GM15510 (cell line): ENCODE results near the gene GFRA1.

Experiments
- POLR2A ChIP-seq: IDR thresholded peaks from 3 replicates; pipeline ENCODE4 v1.6.1; 2011; ENCODE audit warnings: borderline replicate concordance; ENCODE audit not compliant: insufficient read length; ENCODE audit errors: extremely low read depth

Gene GFRA1

DNA sequence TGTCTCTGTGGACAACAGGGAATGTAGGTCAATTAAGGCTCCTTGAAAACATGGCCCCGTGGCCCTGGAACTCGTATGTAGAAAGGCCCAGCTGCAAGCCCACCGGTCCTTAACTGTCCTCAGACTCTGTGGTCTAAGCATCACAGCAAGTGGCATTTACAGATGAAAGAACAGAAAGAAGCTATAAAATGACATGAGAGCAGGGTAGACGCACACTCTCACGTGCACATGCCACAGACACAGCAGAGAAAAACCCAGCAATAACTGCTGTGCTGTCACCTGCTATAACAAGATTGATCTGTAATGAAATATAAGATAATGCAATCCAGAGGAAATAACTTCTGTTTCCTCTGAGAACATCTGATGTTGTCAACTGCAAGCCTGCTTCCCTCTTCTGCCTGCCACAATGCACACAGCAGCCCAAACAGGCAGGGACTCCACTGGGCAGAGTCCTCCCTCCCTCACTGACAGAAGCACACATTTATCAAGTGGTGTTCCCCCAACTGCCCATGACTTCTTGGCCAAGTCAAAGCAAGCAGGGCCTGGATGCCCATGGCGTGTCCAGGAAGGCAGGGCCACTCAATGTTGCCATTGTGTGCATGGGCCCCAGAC lies 63.9 kb downstream of the GFRA1 start:
- no peak for TF ChIP-seq POLR2A

GRCh38 chr10:116207690-116208089 lies 65.3 kb downstream of the GFRA1 start:
- TF ChIP-seq POLR2A, result no peak

- TF ChIP-seq POLR2A, result no peak
These were observed 69.3 kb downstream of the GFRA1 start for GRCh38 chr10:116203661-116204060.

- TF ChIP-seq POLR2A, result no peak
These were observed 71.2 kb downstream of the GFRA1 start for GRCh38 chr10:116201670-116202430.

DNA sequence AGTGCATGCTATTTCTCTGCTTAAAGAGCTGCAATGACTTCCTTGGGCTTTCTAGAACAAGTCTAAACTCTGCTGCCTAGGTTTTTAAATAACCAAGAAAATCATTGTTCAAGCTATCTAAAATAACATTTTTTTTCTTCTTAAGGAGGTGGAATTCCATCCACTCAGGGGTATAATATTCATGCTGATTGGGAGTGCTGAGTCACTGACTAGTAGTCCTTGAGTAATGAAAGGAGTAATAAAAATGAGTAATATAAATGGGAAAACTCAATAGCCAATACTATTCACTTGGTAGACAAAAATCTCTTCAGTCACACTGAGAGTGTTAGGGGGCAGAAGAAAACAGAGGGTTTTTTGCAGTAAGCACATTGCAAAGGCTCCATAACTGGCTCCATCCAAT lies 72.0 kb downstream of the GFRA1 start:
- no peak for TF ChIP-seq POLR2A

DNA sequence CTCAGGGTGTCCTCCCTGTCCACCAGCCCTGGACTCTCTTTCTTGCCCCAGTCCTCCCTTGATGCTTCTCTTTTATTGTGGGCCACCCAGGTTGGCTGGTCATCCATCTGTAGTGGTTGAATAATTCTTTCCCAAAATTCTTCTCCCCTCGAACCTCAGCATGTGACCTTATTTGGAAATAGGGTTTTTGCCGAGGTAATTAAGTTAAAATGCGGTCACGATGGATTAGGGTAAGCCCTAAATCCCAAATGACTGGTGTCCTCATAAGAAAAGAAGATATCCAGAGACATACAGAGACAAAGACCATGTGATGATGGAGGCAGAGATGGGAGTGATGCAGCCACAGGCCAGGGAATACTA lies 74.3 kb downstream of the GFRA1 start:
- no peak for TF ChIP-seq POLR2A

DNA sequence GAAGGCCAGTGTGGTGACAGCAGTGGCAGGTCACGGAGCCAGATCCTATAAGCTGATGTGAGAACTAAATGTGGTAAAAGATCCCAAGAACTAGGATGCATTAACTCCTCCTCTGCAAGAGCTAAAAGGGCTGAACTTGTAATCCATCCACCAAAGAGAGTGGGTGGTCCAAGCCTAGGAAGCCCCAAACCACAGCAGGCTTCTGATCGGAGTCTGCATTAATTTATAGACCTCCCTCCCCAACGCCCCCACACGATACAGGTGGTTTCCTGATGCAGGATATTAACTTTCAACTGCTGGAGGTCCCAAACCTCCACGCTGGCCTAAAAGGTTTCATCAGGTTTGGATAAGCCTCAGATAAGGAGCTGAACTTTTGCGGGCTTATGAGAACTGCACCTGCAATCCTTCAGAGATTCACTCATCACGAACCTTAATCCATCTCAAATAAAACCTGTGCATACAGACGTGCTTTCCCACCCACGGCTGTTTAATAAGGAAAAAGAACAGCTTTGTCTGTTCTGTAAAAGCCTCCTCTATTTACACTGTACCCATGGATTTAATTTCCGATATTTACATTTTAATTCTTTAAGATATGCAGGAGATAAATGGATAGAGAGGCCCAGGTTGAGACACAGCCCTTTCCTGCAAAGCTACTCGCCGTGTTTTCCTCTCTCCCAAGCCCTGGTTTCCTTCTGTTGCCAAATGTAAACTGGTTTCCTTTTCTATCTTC lies 74.9 kb downstream of the GFRA1 start:
- no peak for TF ChIP-seq POLR2A

DNA sequence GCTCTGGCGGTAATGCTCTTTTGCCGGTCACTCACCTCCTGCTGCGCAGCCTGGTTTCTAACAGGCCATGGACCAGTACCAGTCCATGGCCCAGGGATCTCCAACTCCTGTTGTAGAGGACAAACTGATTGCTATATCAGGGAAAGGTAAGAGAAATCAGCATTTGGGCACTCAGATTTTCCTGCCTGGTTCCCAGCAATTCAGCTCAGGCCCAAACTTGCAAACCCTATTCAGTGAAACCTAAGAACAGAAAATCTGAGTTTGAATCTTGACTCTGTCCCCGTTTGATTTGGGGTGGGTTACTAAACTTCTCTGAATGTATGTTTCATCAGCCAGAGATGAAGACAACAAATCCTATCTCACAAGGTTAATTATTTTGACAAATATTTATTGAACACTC lies 77.4 kb downstream of the GFRA1 start:
- no peak for TF ChIP-seq POLR2A

- TF ChIP-seq POLR2A, result no peak
These were observed 78.0 kb downstream of the GFRA1 start for GRCh38 chr10:116195039-116195438.

DNA sequence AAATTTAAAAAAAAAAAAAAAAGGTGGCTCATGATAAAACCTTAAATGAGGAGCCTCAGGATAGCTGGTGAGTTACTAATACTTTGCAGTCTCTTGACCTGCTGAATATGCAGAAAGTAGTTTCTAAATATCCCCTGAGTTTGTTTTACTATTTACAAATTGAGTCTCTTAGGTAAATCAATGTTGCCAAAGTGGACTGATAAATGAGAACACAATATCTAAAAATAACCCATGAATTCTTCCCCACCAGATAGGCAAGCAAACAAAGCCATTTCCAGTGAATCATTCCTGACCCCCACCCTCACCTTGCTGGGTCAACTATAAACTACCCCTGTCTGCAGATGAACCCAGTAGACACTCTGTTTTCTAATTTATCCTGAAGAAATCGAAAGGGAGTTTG lies 78.9 kb downstream of the GFRA1 start:
- TF ChIP-seq POLR2A, result no peak

DNA sequence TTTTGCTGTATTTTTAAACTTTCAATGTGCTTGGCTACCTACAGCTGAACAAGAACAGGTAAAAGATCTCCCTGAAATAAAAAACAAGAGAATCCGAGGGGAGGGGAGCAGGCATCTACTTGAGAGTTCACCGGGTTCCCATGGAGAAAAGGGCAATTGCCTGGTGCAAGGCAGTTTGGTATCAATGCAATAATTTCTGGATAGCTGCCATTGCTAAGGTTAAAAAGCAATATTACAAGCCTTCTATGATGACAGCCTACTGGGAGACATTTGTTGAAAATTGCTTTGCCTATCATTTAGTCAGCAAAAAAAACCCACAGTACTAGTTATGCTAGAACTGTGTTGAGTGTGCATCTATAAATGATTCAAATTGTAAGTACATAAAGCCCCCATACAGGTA lies 82.1 kb downstream of the GFRA1 start:
- TF ChIP-seq POLR2A, result no peak

DNA sequence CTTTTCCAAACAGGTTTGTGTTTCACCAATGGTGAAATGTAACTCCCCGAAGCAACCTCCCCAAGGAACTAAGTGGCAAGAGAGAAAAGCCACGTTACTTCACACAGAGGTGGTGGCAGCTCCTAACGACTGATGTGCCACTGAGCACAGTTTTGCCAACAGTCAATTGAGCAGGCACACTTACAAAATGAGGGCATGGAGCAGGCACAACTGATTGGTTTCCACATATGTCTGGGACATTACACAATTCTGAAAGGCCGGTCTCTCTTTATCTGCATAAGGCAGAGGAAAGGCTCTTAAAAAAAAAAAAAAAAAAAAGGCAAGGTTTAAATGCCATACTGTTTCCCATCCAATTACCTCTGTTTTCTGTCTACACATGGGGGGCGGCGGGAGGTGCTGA lies 86.7 kb downstream of the GFRA1 start:
- TF ChIP-seq POLR2A, result no peak

GRCh38 chr10:116185199-116185867 lies 87.7 kb downstream of the GFRA1 start:
- TF ChIP-seq POLR2A, result no peak

DNA sequence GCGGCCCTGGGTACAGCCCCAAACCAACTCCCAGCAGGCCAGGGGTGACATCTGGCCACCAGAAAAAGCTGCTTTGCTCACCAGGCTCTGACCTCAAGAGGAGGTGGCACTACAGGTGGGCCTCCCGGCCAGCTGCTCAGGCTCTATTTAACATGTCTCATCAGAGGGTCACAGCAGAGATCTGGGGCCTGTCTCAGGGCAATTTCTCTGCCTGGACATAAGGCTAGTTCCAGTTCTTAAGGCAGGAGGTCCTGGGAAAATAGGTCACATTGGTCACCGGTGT lies 88.6 kb downstream of the GFRA1 start:
- TF ChIP-seq POLR2A, result no peak

GRCh38 chr10:116183733-116184511 lies 89.1 kb downstream of the GFRA1 start:
- no peak for TF ChIP-seq POLR2A
